Activated naive CD4-positive, alpha-beta T cell treated with anti-CD3 and anti-CD28 coated beads for 36 hours (primary cell): Measurements from ENCODE around the gene MRPL54. TPM values are rescaled to one million over a fixed set of nuclear protein-coding genes. Genes with fewer than 3 reads are reported as not detected.

ENCODE experiments used
- CTCF ChIA-PET: fragments of 350-600 bp; sonication (Branson Sonifier 250); formaldehyde crosslinking; loops from one replicate; lab custom pipeline; 2021; ENCODE audit warnings: antibody characterized with exemption; lab: Charles Lee
- DNase-seq: peaks from one replicate; pipeline ENCODE4 v3.0.0-alpha.2; 2020
- H3K27ac Mint-ChIP-seq: one replicate; pipeline ENCODE4 v1.8.0; 2021; ENCODE audit warnings: mild to moderate bottlenecking, mixed read lengths
- H3K27me3 Mint-ChIP-seq: one replicate; pipeline ENCODE4 v1.8.0; 2021; ENCODE audit warnings: low read depth, mixed read lengths
- H3K36me3 Mint-ChIP-seq: one replicate; pipeline ENCODE4 v1.8.0; 2021; ENCODE audit warnings: low read depth, mixed read lengths
- H3K4me1 Mint-ChIP-seq: one replicate; pipeline ENCODE4 v1.8.0; 2021; ENCODE audit warnings: low read depth, mixed read lengths
- H3K4me3 Mint-ChIP-seq: one replicate; pipeline ENCODE4 v1.8.0; 2021; ENCODE audit warnings: mild to moderate bottlenecking, moderate library complexity, mixed read lengths
- H3K9me3 Mint-ChIP-seq: one replicate; pipeline ENCODE4 v1.8.0; 2021; ENCODE audit warnings: mixed read lengths
- intact Hi-C: fragments of 100-400 bp; cut with micrococcal nuclease; formaldehyde crosslinking; loops from one replicate; pipeline ENCODE4 v1.15.1; 2023
- total RNA-seq, 2 experiments: library from RNA; stranded (reverse); gene quantifications; one replicate each; pipeline ENCODE4 v1.2.3, GENCODE V29; 2021

MRPL54 gene
- total RNA-seq, 2 experiments from 2014 or later: 71.4 to 77.0 TPM

DNA sequence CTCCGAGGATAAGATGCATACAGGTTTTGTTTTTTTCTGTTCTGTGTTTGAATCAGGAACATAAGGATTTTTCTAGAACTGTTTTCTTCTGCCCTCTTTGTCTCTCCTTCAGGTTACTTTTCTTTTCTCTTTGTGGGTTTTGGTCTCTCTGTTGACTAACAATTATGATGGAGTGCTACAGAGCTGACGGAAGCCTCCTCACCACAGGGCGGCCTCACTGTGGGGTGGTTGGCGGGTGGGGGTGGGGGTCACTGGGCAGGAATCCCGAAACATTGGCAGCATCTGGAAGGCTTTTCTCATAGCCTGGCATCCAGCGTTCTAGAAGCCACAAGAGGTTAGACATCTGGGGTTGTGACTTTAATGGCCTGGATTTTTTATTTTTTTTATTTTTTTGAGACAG lies 35.7 kb downstream of the MRPL54 start:
- Mint-ChIP-seq H3K4me1 (peaks cover 20% of the 10 kb centered on the region), H3K27me3 (no peaks in the 10 kb centered on the region), H3K9me3 (peaks cover 6% of the 10 kb centered on the region), H3K4me3 (no peak overlapping the region), H3K27ac (no peak overlapping the region), H3K36me3 (no peaks in the 10 kb centered on the region)
- intact Hi-C loops: loop anchor here (2.0 kb wide), 1 partner anchor 15 kb away; no protein-coding TSS in a partner anchor
- no peak for DNase-seq
- CTCF ChIA-PET: interaction anchor here (0.6 to 1.2 kb wide), 2 partner anchors 15 to 171 kb away, joined by 3 read pairs; no protein-coding TSS in a partner anchor

DNA sequence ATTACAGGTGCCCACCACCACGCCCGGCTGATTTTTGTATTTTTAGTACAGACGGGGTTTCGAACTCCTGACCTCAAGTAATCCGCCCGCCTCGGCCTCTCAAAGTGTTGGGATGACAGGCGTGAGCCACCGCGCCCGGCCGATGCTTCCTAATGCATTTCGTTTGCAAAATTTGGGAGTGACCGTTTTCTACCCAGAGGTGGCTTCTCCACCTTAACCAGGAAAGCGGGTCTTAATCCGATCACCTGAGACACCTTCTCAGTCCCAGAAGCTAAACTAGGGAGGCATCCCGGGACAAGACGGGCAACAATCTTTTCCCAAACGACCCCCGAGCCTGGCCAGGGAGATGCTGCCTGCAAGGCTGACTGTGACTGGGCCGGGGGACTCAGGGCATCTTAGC lies 38.5 kb downstream of the MRPL54 start:
- no peaks in the 10 kb centered on the region for H3K27me3 Mint-ChIP-seq
- no peaks in the 10 kb centered on the region for H3K36me3 Mint-ChIP-seq
- no peak overlapping the region for H3K27ac Mint-ChIP-seq
- intact Hi-C loops: no loop called here
- peaks cover 6% of the 10 kb centered on the region for H3K9me3 Mint-ChIP-seq
- CTCF ChIA-PET: no interaction called here
- H3K4me3 Mint-ChIP-seq: peak overlapping the region; percentile 54
- peaks cover 20% of the 10 kb centered on the region for H3K4me1 Mint-ChIP-seq
- no peak for DNase-seq

DNA sequence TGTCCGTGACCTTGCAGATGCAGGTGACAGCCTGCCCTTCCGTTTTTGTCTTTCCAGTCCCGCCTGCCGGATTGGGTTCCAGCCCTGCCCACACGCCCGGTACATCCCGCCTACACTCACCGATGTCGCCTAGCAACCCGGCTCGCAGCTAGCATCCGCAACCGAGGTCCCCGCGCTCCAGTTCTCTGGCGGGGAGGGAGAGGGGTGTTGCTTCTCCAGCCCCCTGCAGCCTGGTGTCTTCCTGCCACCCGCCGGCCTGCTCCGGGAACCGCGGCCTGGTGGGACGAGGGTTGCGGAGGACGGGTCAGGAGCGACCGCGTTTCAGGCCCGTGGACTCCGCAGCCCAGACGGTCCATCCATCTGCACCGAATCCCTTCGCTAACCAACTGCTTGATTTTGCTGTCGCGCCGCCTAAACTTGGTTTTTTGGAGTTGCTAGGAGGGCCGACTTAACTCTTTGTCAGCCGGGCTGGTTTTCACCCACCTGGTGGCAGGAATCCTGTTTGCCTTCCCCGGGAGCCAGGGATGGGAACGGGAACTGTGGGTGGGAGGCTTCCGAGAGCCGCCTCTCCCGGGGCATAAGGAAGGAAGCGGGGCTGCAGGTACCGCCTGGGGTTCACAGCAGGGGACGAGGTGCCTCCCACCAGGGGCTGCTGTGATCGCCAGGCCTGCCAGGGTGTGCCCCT lies 39.1 kb downstream of the MRPL54 start:
- no peaks in the 10 kb centered on the region for H3K36me3 Mint-ChIP-seq
- no peaks in the 10 kb centered on the region for H3K27me3 Mint-ChIP-seq
- intact Hi-C loops: no loop called here
- H3K4me1 Mint-ChIP-seq: peaks cover 21% of the 10 kb centered on the region
- peak; percentile 80 for DNase-seq
- H3K9me3 Mint-ChIP-seq: peaks cover 4% of the 10 kb centered on the region
- peak overlapping the region; percentile 54 for H3K4me3 Mint-ChIP-seq
- H3K27ac Mint-ChIP-seq: no peak overlapping the region
- CTCF ChIA-PET: interaction anchor here (0.6 kb wide), 1 partner anchor 655 kb away, joined by 3 read pairs; no protein-coding TSS in a partner anchor

DNA sequence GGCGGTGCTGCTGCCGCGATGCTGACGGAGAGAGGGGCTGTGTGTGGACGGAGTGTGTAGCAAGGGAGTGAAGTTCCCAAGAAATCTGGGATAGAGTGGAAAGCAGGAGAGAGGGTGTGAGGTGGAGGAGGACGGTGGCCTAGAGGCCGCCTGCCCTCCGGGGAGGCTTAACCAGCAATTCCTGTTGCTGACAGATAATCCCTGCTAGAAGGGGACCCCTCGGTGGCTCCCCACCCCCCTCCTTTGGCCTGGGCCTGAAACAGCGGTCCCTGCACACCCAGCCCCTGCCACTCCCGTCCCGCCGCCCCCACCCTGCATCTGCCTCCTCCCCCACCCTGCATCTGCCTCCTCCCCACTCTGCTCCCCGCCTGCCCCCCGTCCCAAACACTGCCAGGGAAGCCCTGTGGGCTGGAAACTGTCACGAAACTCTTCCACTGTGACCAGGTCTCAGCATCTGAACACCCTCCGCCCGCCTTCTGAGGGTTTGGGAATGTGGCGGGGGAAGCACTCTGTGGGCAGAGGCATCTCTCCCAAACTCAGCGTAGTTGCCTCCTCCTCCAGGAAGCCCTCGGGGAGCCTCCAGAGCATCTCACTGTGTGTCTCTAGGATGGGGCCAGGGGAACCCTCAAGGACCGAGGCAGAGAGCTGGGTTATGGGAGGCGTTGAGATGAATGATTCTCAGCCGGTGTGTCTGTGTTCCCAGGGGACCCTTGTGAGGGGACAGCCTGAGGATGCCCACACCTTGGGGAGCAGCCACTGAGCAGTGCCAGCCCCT lies 40.8 kb downstream of the MRPL54 start:
- Mint-ChIP-seq H3K27ac (no peak overlapping the region), H3K4me1 (peaks cover 18% of the 10 kb centered on the region), H3K36me3 (no peaks in the 10 kb centered on the region), H3K27me3 (no peaks in the 10 kb centered on the region), H3K4me3 (no peak overlapping the region), H3K9me3 (peaks cover 5% of the 10 kb centered on the region)
- DNase-seq: no peak
- CTCF ChIA-PET: no interaction called here
- intact Hi-C loops: no loop called here

DNA sequence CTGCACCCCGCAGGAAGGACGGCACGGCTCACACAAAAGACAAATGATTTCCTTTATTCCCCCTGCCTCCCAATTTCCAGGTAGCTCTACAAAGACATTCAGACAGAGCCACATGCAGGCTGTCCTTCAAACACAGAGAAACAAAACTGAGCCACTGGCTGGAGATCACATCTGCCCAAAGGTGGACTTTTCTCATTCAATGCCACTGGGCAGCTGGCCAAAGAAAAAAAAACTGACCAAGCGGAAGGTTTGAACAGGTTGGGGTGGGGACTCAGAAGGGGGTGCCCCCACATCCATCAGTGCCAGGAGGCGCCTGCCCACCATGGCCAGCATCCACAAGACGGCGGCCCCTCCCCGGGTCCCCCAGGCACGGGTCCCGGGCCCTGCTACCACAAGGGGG lies 41.5 kb downstream of the MRPL54 start:
- CTCF ChIA-PET: no interaction called here
- DNase-seq: no peak
- H3K4me3 Mint-ChIP-seq: no peak overlapping the region
- no peaks in the 10 kb centered on the region for H3K36me3 Mint-ChIP-seq
- intact Hi-C loops: no loop called here
- no peaks in the 10 kb centered on the region for H3K27me3 Mint-ChIP-seq
- peaks cover 17% of the 10 kb centered on the region for H3K4me1 Mint-ChIP-seq
- peaks cover 5% of the 10 kb centered on the region for H3K9me3 Mint-ChIP-seq
- H3K27ac Mint-ChIP-seq: no peak overlapping the region

DNA sequence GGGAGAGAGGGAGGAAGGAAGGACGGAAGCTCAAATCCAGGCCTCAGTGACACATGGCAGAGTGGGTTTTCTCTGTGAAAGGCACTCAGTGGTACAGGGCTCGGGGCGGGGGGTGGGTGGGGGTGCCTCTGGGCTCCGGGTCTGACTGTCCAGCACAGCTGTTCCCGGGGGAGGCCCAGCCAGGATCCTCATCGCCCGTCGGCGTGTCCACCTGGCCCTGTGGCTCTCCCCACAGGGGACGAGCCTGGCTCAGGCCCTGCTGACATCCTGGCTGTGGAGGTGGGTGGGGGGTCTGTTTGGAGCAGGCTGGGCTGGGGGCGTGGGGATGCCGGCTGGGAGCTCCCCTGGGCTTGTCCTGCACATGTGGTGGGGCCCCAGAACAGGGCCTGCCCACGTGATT lies 41.9 kb downstream of the MRPL54 start:
- no peak overlapping the region for H3K4me3 Mint-ChIP-seq
- peaks cover 5% of the 10 kb centered on the region for H3K9me3 Mint-ChIP-seq
- intact Hi-C loops: no loop called here
- CTCF ChIA-PET: no interaction called here
- no peaks in the 10 kb centered on the region for H3K27me3 Mint-ChIP-seq
- DNase-seq: no peak
- H3K36me3 Mint-ChIP-seq: no peaks in the 10 kb centered on the region
- H3K27ac Mint-ChIP-seq: no peak overlapping the region
- H3K4me1 Mint-ChIP-seq: peaks cover 13% of the 10 kb centered on the region

DNA sequence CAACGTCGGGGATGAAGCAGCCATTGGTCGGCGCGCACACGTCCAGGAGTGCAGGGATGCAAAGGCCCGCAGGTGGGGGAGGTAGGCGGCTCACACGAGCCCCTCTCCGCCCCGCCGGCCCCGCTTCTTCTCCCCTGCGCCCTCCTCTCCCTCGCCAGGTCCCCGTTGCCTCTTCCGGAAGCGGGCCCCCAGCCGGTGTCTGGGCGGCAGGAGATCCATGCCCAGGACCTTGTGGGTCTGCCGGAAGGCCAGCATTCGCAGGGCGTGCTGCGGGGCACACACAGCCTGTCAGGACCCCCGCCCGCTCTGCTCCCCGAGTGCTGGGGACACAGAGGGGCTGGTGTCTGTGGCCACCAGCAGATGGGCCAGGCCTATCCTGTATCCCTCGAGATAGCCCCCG lies 43.4 kb downstream of the MRPL54 start:
- Mint-ChIP-seq H3K9me3 (peaks cover 5% of the 10 kb centered on the region), H3K36me3 (no peaks in the 10 kb centered on the region), H3K27me3 (no peaks in the 10 kb centered on the region), H3K27ac (no peak overlapping the region), H3K4me3 (no peak overlapping the region), H3K4me1 (peaks cover 13% of the 10 kb centered on the region)
- no peak for DNase-seq
- CTCF ChIA-PET: no interaction called here
- intact Hi-C loops: no loop called here

DNA sequence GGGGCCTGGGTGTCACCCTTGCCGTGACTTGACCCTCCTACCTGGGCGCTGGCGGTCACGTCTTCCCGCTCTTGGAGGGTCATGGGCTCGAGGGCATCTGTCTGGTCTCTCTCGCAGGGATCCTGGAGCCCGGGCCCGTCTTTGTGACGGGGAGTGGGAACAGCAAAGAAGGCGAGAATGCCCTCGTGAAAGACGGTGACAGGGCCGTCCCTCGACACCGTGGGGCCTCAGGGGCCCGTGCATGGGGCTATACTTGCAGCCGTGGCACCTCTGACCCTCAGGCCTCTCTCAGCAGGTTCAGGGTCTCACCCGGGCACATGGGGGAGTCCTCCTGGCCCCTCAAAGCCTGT lies 44.6 kb downstream of the MRPL54 start:
- Mint-ChIP-seq H3K27me3 (no peaks in the 10 kb centered on the region), H3K4me1 (peaks cover 9% of the 10 kb centered on the region), H3K4me3 (no peak overlapping the region), H3K9me3 (peaks cover 5% of the 10 kb centered on the region), H3K27ac (no peak overlapping the region), H3K36me3 (no peaks in the 10 kb centered on the region)
- CTCF ChIA-PET: no interaction called here
- intact Hi-C loops: no loop called here
- DNase-seq: no peak

DNA sequence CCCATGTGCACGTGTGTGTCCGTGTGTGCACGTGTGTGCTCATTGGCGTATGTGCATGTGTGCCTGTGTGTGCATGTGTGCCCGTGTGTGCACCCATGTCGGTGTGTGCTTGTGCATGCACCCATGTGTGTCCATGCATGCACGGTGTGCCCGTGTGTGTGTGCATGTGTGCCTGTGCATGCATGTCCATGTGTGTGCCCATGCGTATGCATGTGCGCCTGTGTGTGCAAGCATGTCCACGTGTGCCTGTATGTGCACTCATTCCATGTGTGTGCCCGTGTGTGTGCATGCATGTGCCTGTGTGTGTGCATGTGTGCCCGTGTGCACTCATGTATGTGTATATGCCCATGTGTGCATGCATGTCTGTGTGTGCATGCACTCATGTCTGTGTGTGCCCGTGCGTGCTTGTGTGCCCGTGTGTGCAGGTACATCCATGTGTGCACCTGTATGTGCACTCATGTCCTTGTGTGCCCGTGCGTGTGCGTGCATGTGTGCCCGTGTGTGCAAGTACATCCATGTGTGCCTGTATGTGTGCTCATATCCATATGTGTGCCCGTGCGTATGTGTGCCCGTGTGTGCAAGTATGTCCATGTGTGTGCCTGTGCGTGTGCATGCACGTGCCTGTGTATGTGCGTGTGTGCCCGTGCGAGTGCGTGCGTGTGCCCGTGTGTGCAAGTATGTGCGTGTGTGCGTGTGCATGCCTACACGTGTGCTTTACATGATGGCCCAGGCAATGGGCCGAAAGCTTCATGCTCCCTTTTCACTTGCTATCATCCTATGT lies 45.3 kb downstream of the MRPL54 start:
- DNase-seq: no peak
- no peaks in the 10 kb centered on the region for H3K36me3 Mint-ChIP-seq
- H3K4me1 Mint-ChIP-seq: peaks cover 16% of the 10 kb centered on the region
- no peak overlapping the region for H3K27ac Mint-ChIP-seq
- no peaks in the 10 kb centered on the region for H3K27me3 Mint-ChIP-seq
- intact Hi-C loops: no loop called here
- CTCF ChIA-PET: interaction anchor here (0.8 to 0.9 kb wide), 2 partner anchors 9 to 10 kb away, joined by 3 read pairs; no protein-coding TSS in a partner anchor
- peaks cover 5% of the 10 kb centered on the region for H3K9me3 Mint-ChIP-seq
- no peak overlapping the region for H3K4me3 Mint-ChIP-seq

DNA sequence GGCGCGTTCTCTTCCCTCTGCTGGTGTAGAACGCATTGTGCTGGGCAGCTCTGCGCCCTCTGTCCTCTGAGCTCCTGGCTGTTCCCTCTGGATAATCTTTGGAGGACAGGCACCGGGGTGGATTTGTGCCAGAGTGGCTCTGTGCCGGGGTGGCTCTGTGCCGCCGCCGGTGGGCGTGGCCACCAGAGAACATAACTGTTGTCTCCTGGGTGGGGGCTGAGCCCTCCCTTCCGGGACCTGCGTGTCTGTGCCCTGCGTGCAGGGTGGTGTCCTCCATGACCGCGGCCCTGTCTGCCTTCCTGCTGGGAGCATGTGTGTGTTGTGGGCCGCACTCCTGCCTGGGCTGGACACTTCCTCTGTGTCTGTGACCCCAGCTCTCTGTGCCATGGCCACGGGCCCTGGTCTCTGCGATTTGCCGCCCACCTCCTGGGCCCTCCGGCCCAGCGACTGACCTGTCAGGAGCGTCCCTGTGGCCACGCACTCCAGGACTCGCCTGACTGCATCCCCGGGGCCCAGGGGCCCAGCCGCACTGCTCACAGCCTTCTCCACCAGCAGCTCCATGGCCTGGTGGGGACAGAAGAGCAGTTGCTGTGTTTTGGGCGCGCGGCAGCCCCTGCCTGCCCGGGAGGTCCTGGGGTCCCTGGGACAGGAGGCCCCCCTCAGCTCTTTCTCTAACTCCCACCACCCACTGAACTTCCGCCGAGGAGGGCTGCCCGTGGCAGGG lies 46.1 kb downstream of the MRPL54 start:
- CTCF ChIA-PET: interaction anchor here (0.8 to 0.9 kb wide), 2 partner anchors 9 to 10 kb away, joined by 3 read pairs; no protein-coding TSS in a partner anchor
- Mint-ChIP-seq H3K4me1 (peaks cover 24% of the 10 kb centered on the region), H3K36me3 (no peaks in the 10 kb centered on the region), H3K9me3 (peaks cover 5% of the 10 kb centered on the region), H3K27ac (no peak overlapping the region), H3K27me3 (no peaks in the 10 kb centered on the region), H3K4me3 (no peak overlapping the region)
- intact Hi-C loops: no loop called here
- DNase-seq: no peak

DNA sequence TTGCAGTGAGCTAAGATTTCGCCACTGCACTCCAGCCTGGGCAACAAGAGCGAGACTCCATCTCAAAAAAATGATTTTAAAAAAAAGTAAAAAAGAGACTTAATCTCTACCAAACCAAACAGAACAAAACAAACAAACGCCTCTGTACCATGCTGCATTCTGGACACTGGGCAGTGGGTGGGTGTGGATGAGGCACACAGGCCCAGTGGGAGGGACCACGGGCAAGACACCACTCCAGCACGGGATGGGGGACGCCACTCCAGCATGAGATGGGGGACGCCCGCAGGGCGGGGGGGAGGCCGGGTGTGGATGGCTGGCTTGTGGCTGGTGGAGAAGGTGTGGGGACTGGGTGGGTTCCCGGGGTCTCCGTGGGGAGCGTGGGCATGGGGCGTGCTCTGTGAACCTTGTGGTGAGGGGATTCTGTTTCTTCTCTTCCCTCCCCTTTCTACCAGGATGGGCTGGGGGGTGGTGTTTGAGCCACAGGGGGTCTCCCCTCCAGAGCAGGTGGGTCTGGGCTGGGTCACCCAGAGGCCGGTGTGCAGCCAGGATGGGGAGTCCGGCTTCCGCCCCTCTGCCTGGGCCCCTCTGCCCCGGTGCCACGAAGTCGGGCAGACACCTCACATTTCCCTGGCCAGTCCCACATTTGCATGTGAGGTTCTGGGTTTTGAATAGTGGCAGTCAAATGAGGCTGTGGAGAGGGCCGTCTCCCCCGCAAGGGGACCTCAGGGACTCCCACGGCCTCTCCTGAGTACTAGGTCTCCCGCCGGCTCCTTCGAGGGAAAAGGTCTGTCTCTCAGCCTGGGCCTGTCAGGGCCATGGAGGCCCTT lies 47.6 kb downstream of the MRPL54 start:
- no peaks in the 10 kb centered on the region for H3K27me3 Mint-ChIP-seq
- no peak overlapping the region for H3K27ac Mint-ChIP-seq
- no peak overlapping the region for H3K4me3 Mint-ChIP-seq
- intact Hi-C loops: loop anchor here (5.0 kb wide), 1 partner anchor 303 kb away; the partner anchor contains the start of gene FZR1
- H3K9me3 Mint-ChIP-seq: peaks cover 5% of the 10 kb centered on the region
- H3K4me1 Mint-ChIP-seq: peaks cover 38% of the 10 kb centered on the region
- DNase-seq: peak; percentile 62
- CTCF ChIA-PET: no interaction called here
- H3K36me3 Mint-ChIP-seq: no peaks in the 10 kb centered on the region
